ENCODE data around the gene LRPAP1.
"Not testable (repeated sequence)": the region's sequence is repeated elsewhere in the genome, so short reads cannot be mapped to it uniquely, and the experiment has no call there.

LRPAP1 gene

DNA sequence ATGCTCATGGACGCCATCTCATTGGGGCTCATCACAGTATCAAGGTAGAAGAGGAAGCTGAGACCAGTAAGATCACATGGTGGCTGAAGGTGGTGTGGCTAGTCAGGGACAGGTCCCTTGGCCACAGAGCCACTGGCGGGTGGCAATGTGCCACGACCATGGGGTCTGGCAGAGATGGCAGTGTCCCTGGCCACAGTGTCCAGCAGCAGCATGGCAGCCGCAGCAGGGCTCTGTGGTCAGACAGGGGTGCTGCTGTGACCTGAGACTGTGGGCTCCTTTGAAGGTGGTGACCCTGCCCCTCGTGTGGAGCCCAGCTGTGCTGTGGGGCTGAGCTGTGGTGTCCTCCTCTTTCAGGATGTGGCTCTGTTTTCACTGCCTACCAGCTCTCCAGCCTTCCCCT lies 71.3 kb downstream of the LRPAP1 start:
- no peak for DNase-seq (ENCODE audit: low spot score)

DNA sequence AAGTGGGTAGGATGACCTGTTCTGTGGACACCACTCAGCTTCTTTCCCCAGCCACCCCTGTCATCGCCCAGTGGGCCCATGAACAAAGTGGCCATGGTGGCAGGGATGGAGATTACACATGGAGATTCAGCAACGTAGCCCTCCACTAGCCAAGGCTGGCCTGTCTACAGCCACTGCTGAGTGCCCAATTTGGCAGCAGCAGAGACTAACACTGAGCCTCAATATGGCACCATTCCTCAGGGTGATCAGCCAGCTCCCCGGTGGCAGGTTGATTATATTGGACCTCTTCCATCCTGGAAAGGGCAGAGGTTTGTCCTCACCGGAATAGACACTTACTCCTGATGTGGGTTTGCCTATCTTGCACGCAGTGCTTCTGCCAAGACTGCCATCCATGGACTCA lies 73.1 kb downstream of the LRPAP1 start:
- DNase-seq (ENCODE audit: low spot score) = not testable (repeated sequence)

- no peak for DNase-seq (ENCODE audit: low spot score)
These were observed 73.9 kb downstream of the LRPAP1 start for GRCh38 chr4:3458371-3458770.

GRCh38 chr4:3455596-3455995 lies 76.6 kb downstream of the LRPAP1 start:
- not testable (repeated sequence) for DNase-seq (ENCODE audit: low spot score)
